ENCODE data around the gene EXTL1.

The EXTL1 gene

DNA sequence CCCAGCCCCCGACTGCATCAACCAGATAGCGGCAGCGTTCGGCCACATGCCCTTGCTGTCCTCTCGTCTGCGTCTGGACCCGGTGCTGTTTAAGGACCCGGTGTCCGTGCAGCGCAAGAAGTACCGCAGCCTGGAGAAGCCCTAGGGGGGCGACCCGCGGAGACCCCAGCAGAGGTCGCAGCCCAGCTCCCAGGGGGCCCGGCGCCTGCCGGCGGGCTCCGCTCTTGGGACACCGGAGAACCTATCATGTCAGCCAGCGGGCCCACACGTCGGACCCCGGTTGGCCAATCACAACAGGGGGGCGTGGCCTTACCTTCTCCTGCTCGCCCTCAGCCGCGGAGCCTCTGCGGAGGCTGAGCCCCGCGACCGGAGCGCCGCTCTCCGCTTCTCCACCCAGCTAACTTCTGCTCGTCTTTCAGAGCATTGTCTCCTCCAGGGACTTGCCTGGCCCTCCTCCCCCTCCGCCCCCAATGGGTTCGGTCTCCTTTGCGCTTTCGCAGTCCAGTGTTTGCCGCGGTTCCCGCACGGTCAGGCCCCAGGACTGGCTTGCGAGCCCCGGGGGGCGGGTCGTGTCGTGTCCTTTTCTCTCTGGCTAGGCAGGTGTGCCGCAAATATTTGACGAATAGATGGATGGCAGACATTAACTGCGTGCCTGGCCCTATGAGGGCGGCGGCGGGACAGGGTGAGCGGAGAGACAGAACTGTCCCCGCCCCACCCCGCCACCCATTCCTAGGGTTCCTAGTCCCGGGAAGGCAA lies 13.8 kb downstream of the EXTL1 start:
- H3K4me3 ChIP-seq (replicated peaks in 1 of 2; ENCODE audit: low read depth in 2 of 2, low read length in 2 of 2) = peak overlapping the region; percentile 77 to 85
- no peak for TF ChIP-seq CTCF (IDR thresholded peaks at IDR 0.05; ENCODE audit: low read depth, low read length)
- DNase-seq (ENCODE audit: low read depth in 2 of 2) = peak; percentile 89 to 91

DNA sequence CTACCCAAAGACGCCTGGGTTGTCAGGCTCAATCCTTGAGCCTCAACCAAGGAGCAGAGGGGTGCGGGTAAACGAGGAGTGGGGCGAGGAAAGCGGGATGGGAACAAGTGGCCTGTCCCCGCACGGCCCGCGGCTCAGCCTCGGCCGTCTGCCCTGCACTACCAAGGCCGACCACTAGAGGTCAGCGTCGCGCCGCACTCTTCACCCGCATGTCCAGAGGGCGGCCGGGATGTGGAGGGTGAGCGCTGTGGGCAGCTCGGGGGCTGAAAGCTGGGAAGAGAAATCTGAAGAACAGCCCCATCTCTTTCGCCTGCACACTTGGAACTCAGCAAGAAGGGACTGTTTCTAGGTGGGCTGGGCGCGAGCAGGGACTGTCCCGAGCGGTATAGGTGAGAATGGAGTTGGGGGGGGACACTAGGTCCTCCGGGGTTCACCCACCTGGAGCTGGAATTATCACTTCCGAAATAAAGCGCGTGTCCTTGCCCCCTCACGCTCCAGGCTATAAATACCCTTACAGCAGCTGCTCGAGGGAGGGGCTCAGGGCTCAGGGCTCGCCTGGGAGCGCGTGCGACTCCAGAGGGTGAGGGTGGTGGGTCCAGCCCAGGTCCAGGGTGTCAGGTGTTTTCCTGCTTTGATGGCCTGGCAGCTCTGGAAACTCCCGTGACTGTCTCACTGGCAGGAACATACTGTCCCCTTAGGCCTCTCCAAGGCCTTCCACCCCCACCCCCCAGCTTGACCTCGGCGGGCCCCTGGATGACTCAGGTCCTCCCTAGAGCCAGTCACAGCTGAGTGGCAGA lies 14.6 kb downstream of the EXTL1 start:
- peak; percentile 68 to 76 for DNase-seq (ENCODE audit: low read depth in 2 of 2)
- TF ChIP-seq CTCF (IDR thresholded peaks at IDR 0.05; ENCODE audit: low read depth, low read length) = peak; percentile 99
- peak overlapping the region; percentile 77 to 85 for H3K4me3 ChIP-seq (replicated peaks in 1 of 2; ENCODE audit: low read depth in 2 of 2, low read length in 2 of 2)

GRCh38 chr1:26036756-26037281 lies 15.2 kb downstream of the EXTL1 start:
- H3K4me3 ChIP-seq (replicated peaks in 1 of 2; ENCODE audit: low read depth in 2 of 2, low read length in 2 of 2) = no peak overlapping the region
- no peak for DNase-seq (ENCODE audit: low read depth in 2 of 2)
- TF ChIP-seq CTCF (IDR thresholded peaks at IDR 0.05; ENCODE audit: low read depth, low read length) = no peak

DNA sequence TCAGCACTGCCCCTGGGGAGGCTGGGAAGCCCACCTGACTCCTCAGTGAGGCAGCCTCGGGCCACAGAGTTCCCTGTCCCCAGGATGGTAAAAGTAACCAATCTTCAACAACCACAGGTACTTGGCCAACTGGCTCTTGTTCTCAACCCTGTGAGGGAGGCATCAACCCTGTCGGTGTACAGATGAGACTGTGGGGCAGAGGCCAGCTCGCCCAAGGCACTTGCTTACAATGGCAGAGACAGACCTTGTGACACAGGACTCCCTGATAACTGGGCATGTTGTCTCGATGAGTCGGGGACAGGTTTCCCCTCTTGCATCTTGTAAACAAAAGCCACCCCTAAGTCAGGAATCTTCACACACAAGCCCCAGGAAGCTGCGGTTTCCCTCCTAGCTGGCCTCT lies 16.3 kb downstream of the EXTL1 start:
- no peak for DNase-seq (ENCODE audit: low read depth in 2 of 2)
- TF ChIP-seq CTCF (IDR thresholded peaks at IDR 0.05; ENCODE audit: low read depth, low read length) = no peak

GRCh38 chr1:26038477-26038876 lies 16.9 kb downstream of the EXTL1 start:
- H3K4me3 ChIP-seq (replicated peaks in 1 of 2; ENCODE audit: low read depth in 2 of 2, low read length in 2 of 2) = no peak overlapping the region
- TF ChIP-seq CTCF (IDR thresholded peaks at IDR 0.05; ENCODE audit: low read depth, low read length) = no peak
- DNase-seq (ENCODE audit: low read depth in 2 of 2) = no peak

More for the DNA sequence above, 16.3 kb downstream of the EXTL1 start:
- no peak overlapping the region for H3K4me3 ChIP-seq (replicated peaks in 1 of 2; ENCODE audit: low read depth in 2 of 2, low read length in 2 of 2)

DNA sequence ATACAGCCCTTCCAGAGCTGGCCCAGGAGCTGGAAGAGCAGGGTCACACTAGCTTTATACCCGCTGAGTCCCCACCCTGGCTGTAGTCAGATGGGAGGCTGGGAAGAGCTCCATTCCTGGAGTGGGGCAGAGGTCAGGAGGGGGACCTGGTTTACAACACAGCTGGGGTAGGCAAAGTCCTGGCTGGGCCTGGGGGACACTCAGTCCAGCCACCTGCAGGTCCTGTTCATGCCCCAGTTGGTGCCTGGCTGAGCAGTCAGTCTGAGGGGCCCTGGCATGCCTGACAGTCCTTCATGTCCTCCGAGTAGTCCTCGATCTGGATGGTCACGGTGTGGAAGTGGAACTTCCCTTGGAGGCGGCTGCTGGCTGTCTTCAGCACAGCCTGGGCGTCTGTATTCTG lies 17.3 kb downstream of the EXTL1 start:
- DNase-seq (ENCODE audit: low read depth in 2 of 2) = no peak
- H3K4me3 ChIP-seq (replicated peaks in 1 of 2; ENCODE audit: low read depth in 2 of 2, low read length in 2 of 2) = no peak overlapping the region
- no peak for TF ChIP-seq CTCF (IDR thresholded peaks at IDR 0.05; ENCODE audit: low read depth, low read length)

All from cardiac fibroblast (primary cell).